Measurements from ENCODE around the gene NUDCD3. TPM values are rescaled to one million over a fixed set of nuclear protein-coding genes. Genes with fewer than 3 reads are reported as not detected.

The NUDCD3 gene
- 52.2 and 64.8 TPM in 2 replicates for total RNA-seq

GRCh38 chr7:44490351-44491200, at the start of gene NUDCD3:
TSS of gene NUDCD3 (minus strand) at chr7:44490658. CDS start at chr7:44490600, 58 bp downstream.

Other genes with a start within 250 kb of the NUDCD3 start
- gene CAMK2B, start 165.1 kb downstream of the NUDCD3 start, total RNA-seq = 0.04 and 0.47 TPM in 2 replicates
- gene NPC1L1, start 50.7 kb upstream of the NUDCD3 start, total RNA-seq = not detected in 2 replicates
- gene DDX56, start 83.2 kb upstream of the NUDCD3 start, total RNA-seq = 59.3 and 95.2 TPM in 2 replicates
- 80.9 and 103 TPM in 2 replicates for gene TMED4, start 91.6 kb upstream of the NUDCD3 start, total RNA-seq
- gene OGDH, start 116.0 kb upstream of the NUDCD3 start, total RNA-seq = 88.0 and 95.1 TPM in 2 replicates